H1 (cell line): ENCODE measurements around the gene BACE2. TPM values are rescaled to one million over a fixed set of nuclear protein-coding genes. Genes with fewer than 3 reads are reported as not detected.

Experiments used
- CTCF ChIA-PET: fragments of 300-600 bp; sonication (Branson Sonifier 250); formaldehyde crosslinking; loops from one replicate; lab custom pipeline; 2021; ENCODE audit not compliant: partially characterized antibody; lab: Charles Lee
- POLR2A ChIA-PET: fragments of 300-600 bp; sonication (Branson Sonifier 250); formaldehyde crosslinking; loops from one replicate; lab custom pipeline; 2021; ENCODE audit warnings: inconsistent platforms; ENCODE audit not compliant: partially characterized antibody; lab: Charles Lee
- DNase-seq, 2 experiments: peaks; one replicate each; pipeline versions ENCODE4 v3.0.0 to v3.0.0-alpha.2; 2010 to 2022; ENCODE audit warnings: low spot score in 2 of 2, low read depth in 1 of 2, mixed read lengths in 1 of 2
- FAIRE-seq: peaks from 2 replicates; lab custom pipeline; 2011; peaks lifted over from hg19 to GRCh38; lab: Jason Lieb, UNC
- H2AFZ ChIP-seq: 2 replicates; pipeline ENCODE4 v1.8.1; 2012; ENCODE audit warnings: low read length, inconsistent platforms
- H2AK5ac ChIP-seq: 2 replicates; pipeline ENCODE4 v1.6.1; 2013; ENCODE audit warnings: low read depth, low read length
- H2BK120ac ChIP-seq: replicated peaks from 2 replicates; pipeline ENCODE3; 2013; ENCODE audit warnings: low read depth, low read length, inconsistent platforms
- H2BK12ac ChIP-seq: 2 replicates; pipeline ENCODE4 v1.6.1; 2013; ENCODE audit warnings: low read depth, low read length
- H2BK15ac ChIP-seq: 2 replicates; pipeline ENCODE4 v1.6.1; 2013; ENCODE audit warnings: low read length
- H2BK20ac ChIP-seq: 2 replicates; pipeline ENCODE4 v1.6.1; 2013; ENCODE audit warnings: low read length
- H2BK5ac ChIP-seq: 2 replicates; pipeline ENCODE4 v1.6.1; 2013; ENCODE audit warnings: low read depth, low read length
- H3K14ac ChIP-seq: 2 replicates; pipeline ENCODE4 v1.6.1; 2013; ENCODE audit warnings: inconsistent platforms; ENCODE audit not compliant: insufficient read length
- H3K18ac ChIP-seq: 2 replicates; pipeline ENCODE4 v1.6.1; 2013; ENCODE audit warnings: low read length; ENCODE audit errors: extremely low read depth
- H3K23ac ChIP-seq: 2 replicates; pipeline ENCODE4 v1.6.1; 2013; ENCODE audit warnings: inconsistent platforms; ENCODE audit not compliant: insufficient read length
- H3K23me2 ChIP-seq: 2 replicates; pipeline ENCODE4 v1.6.1; 2013; ENCODE audit warnings: low read depth, low read length
- H3K27ac ChIP-seq: 2 replicates; pipeline ENCODE4 v1.6.1; 2011; ENCODE audit warnings: low read depth, low read length, inconsistent platforms
- H3K27me3 ChIP-seq, 4 experiments: replicated peaks in 1 of 4; 1 replicate in 1 of 4; 2 replicates in 3 of 4; pipeline versions ENCODE4 v1.6.1 to v1.8.1; 2011 to 2013; ENCODE audit warnings: low read length in 3 of 4, mild to moderate bottlenecking in 3 of 4, inconsistent platforms in 2 of 4, mixed read lengths in 2 of 4, moderate library complexity in 1 of 4; ENCODE audit not compliant: control insufficient read depth in 3 of 4, insufficient read depth in 3 of 4; ENCODE audit errors: extremely low read depth in 1 of 4
- H3K36me3 ChIP-seq, 4 experiments: 2 replicates each; pipeline versions ENCODE4 v1.6.1 to v1.8.1; 2011 to 2013; ENCODE audit warnings: mild to moderate bottlenecking in 4 of 4, low read length in 3 of 4, moderate library complexity in 2 of 4, control low read depth in 1 of 4, inconsistent platforms in 1 of 4; ENCODE audit not compliant: insufficient read depth in 4 of 4, control insufficient read depth in 2 of 4
- H3K4ac ChIP-seq: replicated peaks from 2 replicates; pipeline ENCODE3; 2013; ENCODE audit warnings: low read length, low read depth, mixed read lengths, inconsistent platforms; ENCODE audit not compliant: insufficient read length
- H3K4me1 ChIP-seq, 4 experiments: replicated peaks in 1 of 4; 1 replicate in 1 of 4; 2 replicates in 3 of 4; pipeline versions ENCODE4 v1.6.1 to v1.8.1; 2011 to 2013; ENCODE audit warnings: low read length in 3 of 4, inconsistent platforms in 2 of 4, mixed read lengths in 1 of 4; ENCODE audit not compliant: insufficient read depth in 4 of 4, control insufficient read depth in 3 of 4
- H3K4me2 ChIP-seq, 2 experiments: 2 replicates each; pipeline versions ENCODE4 v1.6.1 to v1.8.1; 2011 to 2013; ENCODE audit warnings: low read depth in 2 of 2, low read length in 2 of 2, control low read depth in 1 of 2, inconsistent platforms in 1 of 2, mild to moderate bottlenecking in 1 of 2; ENCODE audit not compliant: insufficient read depth in 1 of 2
- H3K4me3 ChIP-seq, 4 experiments: fragments of 200-600, 300-600 bp in 1 of 4; sonication (generic), shearing (Covaris generic), sonication (Bioruptor Twin) in 1 of 4; 2 replicates each; pipeline versions ENCODE4 v1.5.1 to v1.8.1; 2011 to 2016; ENCODE audit warnings: low read length in 4 of 4, low read depth in 3 of 4, control low read depth in 2 of 4, inconsistent platforms in 2 of 4, mild to moderate bottlenecking in 2 of 4, mixed read lengths in 1 of 4, moderate library complexity in 1 of 4; ENCODE audit not compliant: insufficient read depth in 2 of 4; ENCODE audit errors: extremely low read depth in 1 of 4
- H3K56ac ChIP-seq: replicated peaks from 2 replicates; pipeline ENCODE3; 2013; ENCODE audit warnings: low read depth, mild to moderate bottlenecking, mixed read lengths, low read length, inconsistent platforms; ENCODE audit not compliant: insufficient read length
- H3K79me1 ChIP-seq: 2 replicates; pipeline ENCODE4 v1.6.1; 2013; ENCODE audit warnings: low read depth, low read length, control low read depth
- H3K79me2 ChIP-seq, 2 experiments: 2 replicates each; pipeline versions ENCODE4 v1.6.1 to v1.8.1; 2012 to 2013; ENCODE audit warnings: low read length in 2 of 2, mild to moderate bottlenecking in 2 of 2, inconsistent platforms in 1 of 2; ENCODE audit not compliant: insufficient read depth in 2 of 2, control insufficient read depth in 1 of 2
- H3K9ac ChIP-seq, 4 experiments: replicated peaks in 1 of 4; 1 replicate in 1 of 4; 2 replicates in 3 of 4; pipeline versions ENCODE4 v1.6.1 to v1.8.1; 2011 to 2013; ENCODE audit warnings: low read depth in 3 of 4, low read length in 3 of 4, control low read depth in 2 of 4, mild to moderate bottlenecking in 2 of 4, moderate library complexity in 2 of 4, inconsistent platforms in 1 of 4; ENCODE audit errors: extremely low read depth in 1 of 4
- H3K9me3 ChIP-seq, 2 experiments: 2 replicates each; pipeline versions ENCODE4 v1.6.1 to v1.8.1; 2012 to 2013; ENCODE audit warnings: mild to moderate bottlenecking in 2 of 2, moderate library complexity in 2 of 2, control low read depth in 1 of 2, inconsistent platforms in 1 of 2, low read depth in 1 of 2, low read length in 1 of 2, mixed read lengths in 1 of 2; ENCODE audit not compliant: insufficient read depth in 2 of 2
- H4K20me1 ChIP-seq, 2 experiments: replicated peaks in 1 of 2; 2 replicates each; pipeline versions ENCODE3 to v1.8.1; 2011 to 2013; ENCODE audit warnings: inconsistent platforms in 2 of 2, low read length in 2 of 2, mild to moderate bottlenecking in 1 of 2; ENCODE audit not compliant: insufficient read depth in 2 of 2, control insufficient read depth in 1 of 2
- H4K5ac ChIP-seq: 2 replicates; pipeline ENCODE4 v1.6.1; 2013; ENCODE audit warnings: low read length, low read depth, mixed read lengths, inconsistent platforms; ENCODE audit not compliant: insufficient read length
- H4K8ac ChIP-seq: 2 replicates; pipeline ENCODE4 v1.8.0; 2013; ENCODE audit warnings: mild to moderate bottlenecking, moderate library complexity, low read length, inconsistent platforms; ENCODE audit not compliant: insufficient read depth; ENCODE audit errors: extremely low read depth
- H4K91ac ChIP-seq: replicated peaks from 2 replicates; pipeline ENCODE3; 2013; ENCODE audit warnings: low read length, mixed read lengths, inconsistent platforms; ENCODE audit not compliant: insufficient read length
- CHD2 ChIP-seq: IDR thresholded peaks from 2 replicates; pipeline ENCODE4 v1.6.1; 2012; ENCODE audit warnings: low read length, improper control_type of control experiment
- CREB1 ChIP-seq: IDR thresholded peaks from 2 replicates; pipeline ENCODE4 v1.6.1; 2012; ENCODE audit warnings: inconsistent platforms
- JUND ChIP-seq: IDR thresholded peaks from 2 replicates; pipeline ENCODE4 v1.6.1; 2011; ENCODE audit warnings: mild to moderate bottlenecking, improper control_type of control experiment, low read length
- POU5F1 ChIP-seq: IDR thresholded peaks from 2 replicates; pipeline ENCODE4 v1.6.1; 2011; ENCODE audit warnings: low read depth, mild to moderate bottlenecking, low read length, moderate library complexity
- SAP30 ChIP-seq: fragments of 300-600 bp; sonication (generic); IDR thresholded peaks from 2 replicates; pipeline ENCODE4 v1.7.1; 2012; ENCODE audit warnings: low read length, moderate library complexity, mild to moderate bottlenecking, inconsistent platforms; ENCODE audit not compliant: insufficient read depth, insufficient replicate concordance
- SIX5 ChIP-seq: IDR thresholded peaks from 2 replicates; pipeline ENCODE4 v1.6.1; 2011; ENCODE audit warnings: mild to moderate bottlenecking, low read depth, low read length
- WGBS, 2 experiments: shearing (Covaris generic) in 1 of 2; methylation state at CpG; one replicate each; pipeline versions ENCODE4 v1.1.6 to v1.1.7; 2013 to 2015; ENCODE audit warnings: low lambda C conversion rate in 2 of 2, mixed read lengths in 2 of 2, inconsistent platforms in 1 of 2, low coverage in 1 of 2, missing lambda C conversion rate in 1 of 2; ENCODE audit not compliant: insufficient replicate concordance in 2 of 2, insufficient coverage in 1 of 2, insufficient read length in 1 of 2; ENCODE audit errors: extremely low coverage in 1 of 2, missing lambda C conversion rate in 1 of 2; 5-methylcytosine and 5-hydroxymethylcytosine counted together
- polyA plus RNA-seq, 7 experiments: library from polyadenylated mRNA; depleted of rRNA in 3 of 7; stranded (reverse) in 5 of 7; unstranded in 2 of 7; fragments of >200 nt in 5 of 7; fragments of 200-250 nt in 2 of 7; gene quantifications; 1 replicate in 5 of 7; 2 replicates in 1 of 7; 4 replicates in 1 of 7; pipeline versions ENCODE4 v1.2.1 to v1.2.3, GENCODE V29; 2011 to 2013; ENCODE audit warnings: missing spikeins in 2 of 7, mixed read lengths in 2 of 7
- total RNA-seq: library from RNA; stranded (reverse); fragmentation: NEBNext Ultra II Directional; extraction: Animal tissue kit (Norgen Biotek cat#: 25700); gene quantifications from 2 replicates; pipeline ENCODE4 v1.2.1, GENCODE V29; 2021

The BACE2 gene
- total and polyA plus RNA-seq, 2 of the 8 experiments (the other 6 are each of a cell fraction or from before 2014, with no cell fraction given), result 8.1 to 10.9 TPM

GRCh38 chr21:41236352-41236973 lies 68.5 kb downstream of the BACE2 start:
- no peak overlapping the region for H3K23ac ChIP-seq
- TF ChIP-seq CREB1 (no peak), SIX5 (no peak), CHD2 (no peak), POU5F1 (no peak), SAP30 (no peak), JUND (no peak)
- H2BK120ac ChIP-seq, result no peak overlapping the region
- H4K91ac ChIP-seq, result no peak overlapping the region
- H2AK5ac ChIP-seq, result no peak overlapping the region
- no peaks in the 10 kb centered on the region for H3K4me1 ChIP-seq
- H2BK5ac ChIP-seq, result no peak overlapping the region
- H3K18ac ChIP-seq, result no peak overlapping the region
- H3K14ac ChIP-seq, result no peak overlapping the region
- CTCF ChIA-PET, result no interaction called here
- H3K4me3 ChIP-seq, result no peak overlapping the region
- H3K9ac ChIP-seq, result no peak overlapping the region
- H3K27ac ChIP-seq, result no peak overlapping the region
- no peak overlapping the region for H4K5ac ChIP-seq
- H4K20me1 ChIP-seq, result no peaks in the 10 kb centered on the region
- H3K27me3 ChIP-seq, result no peaks in the 10 kb centered on the region
- no peak overlapping the region for H3K56ac ChIP-seq
- H2AFZ ChIP-seq, result no peak overlapping the region
- H3K23me2 ChIP-seq, result no peaks in the 10 kb centered on the region
- H3K79me1 ChIP-seq, result no peaks in the 10 kb centered on the region
- no peak overlapping the region for H2BK20ac ChIP-seq
- no peak overlapping the region for H4K8ac ChIP-seq
- no peak overlapping the region for H3K4me2 ChIP-seq
- H2BK12ac ChIP-seq, result no peak overlapping the region
- H3K36me3 ChIP-seq, result no peaks in the 10 kb centered on the region
- 86% methylated on average over 16 of the region's 16 CpGs; no CpG with 5 or more reads in 1 of the 2 experiments for WGBS, 2 experiments
- DNase-seq (no peak), FAIRE-seq (no peak)
- POLR2A ChIA-PET, result no interaction called here
- H3K79me2 ChIP-seq, result no peaks in the 10 kb centered on the region
- H3K4ac ChIP-seq, result no peak overlapping the region
- no peaks in the 10 kb centered on the region for H3K9me3 ChIP-seq
- H2BK15ac ChIP-seq, result no peak overlapping the region
